K562 (cell line): ENCODE data around the gene TSTD2. TPM values are rescaled to one million over a fixed set of nuclear protein-coding genes. Genes with fewer than 3 reads are reported as not detected.
A peak's percentile ranks its signal among the peaks of the same experiment; 100 is the strongest.

Experiments used
- CHD1 ChIP-seq: fragments of 200-600 bp; sonication (generic); IDR thresholded peaks from one replicate; pipeline ENCODE4 v1.6.1; 2012; ENCODE audit warnings: mild to moderate bottlenecking, moderate library complexity, low read length, inconsistent platforms
- ETS2 ChIP-seq: IDR thresholded peaks from 2 replicates; pipeline ENCODE4 v1.6.1; 2016; ENCODE audit warnings: borderline replicate concordance, missing genetic modification characterization, mild to moderate bottlenecking, moderate library complexity, missing compliant biosample characterization; ENCODE audit not compliant: poor library complexity, severe bottlenecking
- FOS ChIP-seq: IDR thresholded peaks from 3 replicates; pipeline ENCODE4 v1.6.1; 2011; ENCODE audit not compliant: insufficient read length; ENCODE audit errors: extremely low read depth
- GABPA ChIP-seq: fragments of 200-800 bp; sonication (Bioruptor generic); conservative IDR thresholded peaks from 2 replicates; pipeline ENCODE4 v1.6.1; 2016; ENCODE audit warnings: low read depth, missing genetic modification characterization, missing compliant biosample characterization
- HMGXB4 ChIP-seq: sonication (generic); formaldehyde crosslinking; IDR thresholded peaks from 2 replicates; pipeline ENCODE4 v1.8.1; 2023; ENCODE audit warnings: mild to moderate bottlenecking, missing genetic modification reagents
- IRF2 ChIP-seq: sonication (generic); formaldehyde crosslinking; IDR thresholded peaks from 2 replicates; pipeline ENCODE4 v1.8.1; 2022; ENCODE audit warnings: mild to moderate bottlenecking, missing genetic modification reagents
- KAT7 ChIP-seq: sonication (generic); formaldehyde crosslinking; IDR thresholded peaks from 2 replicates; pipeline ENCODE4 v1.8.0; 2022; ENCODE audit warnings: missing genetic modification reagents, mild to moderate bottlenecking, borderline replicate concordance
- KDM5B ChIP-seq: fragments of 200-600 bp; sonication (generic); IDR thresholded peaks from 2 replicates; pipeline ENCODE4 v1.6.1; 2012; ENCODE audit warnings: low read depth, mild to moderate bottlenecking, moderate library complexity, low read length, control low read depth, inconsistent platforms; ENCODE audit not compliant: insufficient replicate concordance
- KLF1 ChIP-seq: fragments of 450-650 bp; IDR thresholded peaks from 2 replicates; pipeline ENCODE4 v1.6.1; 2016; ENCODE audit warnings: missing genetic modification characterization, missing compliant biosample characterization
- MIER1 ChIP-seq: fragments of 450-650 bp; IDR thresholded peaks from 2 replicates; pipeline ENCODE4 v1.6.1; 2016; ENCODE audit warnings: antibody characterized with exemption, mild to moderate bottlenecking, low read depth
- NCOA1 ChIP-seq: fragments of 450-650 bp; IDR thresholded peaks from 2 replicates; pipeline ENCODE4 v1.6.1; 2016; ENCODE audit warnings: low read depth
- NR1H2 ChIP-seq: sonication (generic); formaldehyde crosslinking; IDR thresholded peaks from 2 replicates; pipeline ENCODE4 v1.4.0; 2020; ENCODE audit warnings: mild to moderate bottlenecking, missing genetic modification reagents
- PTRF ChIP-seq: fragments of 450-650 bp; IDR thresholded peaks from 2 replicates; pipeline ENCODE4 v1.6.1; 2016; ENCODE audit warnings: mild to moderate bottlenecking, missing genetic modification characterization, missing compliant biosample characterization
- PYGO2 ChIP-seq: fragments of 450-650 bp; IDR thresholded peaks from 2 replicates; pipeline ENCODE4 v1.6.1; 2016; ENCODE audit warnings: mild to moderate bottlenecking, missing genetic modification characterization, moderate library complexity, missing compliant biosample characterization
- RBBP5 ChIP-seq: fragments of 200-600 bp; sonication (generic); IDR thresholded peaks from 2 replicates; pipeline ENCODE4 v1.6.1; 2012; ENCODE audit warnings: borderline replicate concordance, mild to moderate bottlenecking, low read length, control low read depth, inconsistent platforms; ENCODE audit not compliant: insufficient read depth, poor library complexity, severe bottlenecking
- RBM34 ChIP-seq: fragments of 200-400 bp; formaldehyde crosslinking; IDR thresholded peaks from 2 replicates; pipeline ENCODE4 v1.6.1; 2018; ENCODE audit warnings: low read length, borderline replicate concordance; ENCODE audit not compliant: insufficient read depth
- SFPQ ChIP-seq: fragments of 200-400 bp; formaldehyde crosslinking; IDR thresholded peaks from 2 replicates; pipeline ENCODE4 v1.6.1; 2017; ENCODE audit warnings: mild to moderate bottlenecking, low read depth, low read length, moderate library complexity
- SMAD3 ChIP-seq: fragments of 450-650 bp; formaldehyde crosslinking; conservative IDR thresholded peaks from 2 replicates; pipeline ENCODE4 v1.4.0; 2020; ENCODE audit warnings: mild to moderate bottlenecking
- TCF7L2 ChIP-seq: fragments of 150-350 bp; IDR thresholded peaks from 2 replicates; pipeline ENCODE4 v1.6.1; 2016; ENCODE audit warnings: low read depth, mild to moderate bottlenecking, low read length, moderate library complexity
- ZBTB1 ChIP-seq: sonication (generic); formaldehyde crosslinking; IDR thresholded peaks from 2 replicates; pipeline ENCODE4 v1.8.1; 2023; ENCODE audit warnings: missing genetic modification reagents, low read depth, mild to moderate bottlenecking, borderline replicate concordance
- ZNF184 ChIP-seq: sonication (generic); formaldehyde crosslinking; IDR thresholded peaks from 2 replicates; pipeline ENCODE4 v1.5.0; 2020; ENCODE audit warnings: missing genetic modification reagents
- ZNF436 ChIP-seq: fragments of 250-450, 450-650 bp; sonication (Bioruptor Pico); formaldehyde crosslinking; IDR thresholded peaks from 2 replicates; pipeline ENCODE4 v1.7.0; 2020; ENCODE audit warnings: mild to moderate bottlenecking
- ZNF511 ChIP-seq: sonication (generic); formaldehyde crosslinking; IDR thresholded peaks from 2 replicates; pipeline ENCODE4 v1.8.0; 2022; ENCODE audit warnings: mild to moderate bottlenecking, missing genetic modification reagents
- ZNF584 ChIP-seq: fragments of 200-800 bp; sonication (Bioruptor generic); IDR thresholded peaks from 2 replicates; pipeline ENCODE4 v1.6.1; 2016; ENCODE audit warnings: low read depth, mild to moderate bottlenecking, missing genetic modification characterization, missing compliant biosample characterization
- ZNF696 ChIP-seq: fragments of 250-450 bp; sonication (Bioruptor Pico); conservative IDR thresholded peaks from 2 replicates; pipeline ENCODE4 v1.4.0; 2020; ENCODE audit warnings: mild to moderate bottlenecking, moderate library complexity
- polyA plus RNA-seq, 8 experiments: library from polyadenylated mRNA; depleted of rRNA in 4 of 8; stranded (reverse) in 5 of 8; unstranded in 3 of 8; fragments of >200 nt; fragmentation: Nextera tagmentation in 2 of 8; fragmentation: Illumina TruSeq in 1 of 8; extraction: Ambion mirVana in 2 of 8; extraction: Trizol in 1 of 8; gene quantifications; 2 replicates each; pipeline versions ENCODE4 v1.2.1 to v1.2.3, GENCODE V29; 2011 to 2014; ENCODE audit warnings: inconsistent platforms in 1 of 8, missing spikeins in 1 of 8
- total RNA-seq, 7 experiments: library from RNA; depleted of rRNA in 6 of 7; stranded (reverse); fragments of >200 nt in 6 of 7; fragmentation: Illumina TruSeq in 2 of 7; extraction: Trizol in 2 of 7; gene quantifications; 2 replicates each; pipeline versions ENCODE4 v1.2.1 to v1.2.3, GENCODE V29; 2011 to 2021; ENCODE audit warnings: low replicate concordance in 1 of 7

The TSTD2 gene
- total and polyA plus RNA-seq, 9 of the 15 experiments (the other 6 are each of a cell fraction or from before 2014, with no cell fraction given) = 10.1 to 36.7 (median 19.0) TPM

- TF ChIP-seq SFPQ = no peak
- TF ChIP-seq KDM5B = peak; percentile 88
- TF ChIP-seq TCF7L2 = no peak
- peak; percentile 63; the same call in 1 of the 2 replicates for TF ChIP-seq ZBTB1 (CRISPR knock-in tag)
- no peak for TF ChIP-seq NCOA1
- no peak for TF ChIP-seq PYGO2 (tag)
- TF ChIP-seq PTRF (tag) = no peak
- 0 out of 2 replicates have a peak, but pooled peaks have one; percentile 39 for TF ChIP-seq ZNF511 (CRISPR knock-in tag)
- TF ChIP-seq RBM34 = 0 out of 2 replicates have a peak, but pooled peaks have one; percentile 1
- no peak for TF ChIP-seq ETS2
- TF ChIP-seq SMAD3 (CRISPR knock-in tag) = no peak
- no peak for TF ChIP-seq ZNF436 (CRISPR knock-in tag)
- TF ChIP-seq GABPA = no peak
- TF ChIP-seq ZNF696 (CRISPR knock-in tag) = no peak
- no peak for TF ChIP-seq FOS
- TF ChIP-seq NR1H2 (CRISPR knock-in tag) = 0 out of 2 replicates have a peak, but pooled peaks have one; percentile 5
- TF ChIP-seq ZNF584 (CRISPR knock-in tag) = no peak
- no peak for TF ChIP-seq ZNF184 (CRISPR knock-in tag)
- peak; percentile 71 for TF ChIP-seq HMGXB4 (CRISPR knock-in tag)
- no peak for TF ChIP-seq IRF2 (CRISPR knock-in tag)
- TF ChIP-seq RBBP5 = peak; percentile 94
- TF ChIP-seq KLF1 (tag) = 0 out of 2 replicates have a peak, but pooled peaks have one; percentile 25
- TF ChIP-seq CHD1 = no peak
- TF ChIP-seq KAT7 = peak; percentile 71; the same call in 1 of the 2 replicates
- no peak for TF ChIP-seq MIER1
Observed at GRCh38 chr9:97633859-97634490, 807 bp upstream of the TSTD2 start (continued).
